Osteocyte (in vitro differentiated cells): ENCODE data around the gene RBMS3. TPM values are rescaled to one million over a fixed set of nuclear protein-coding genes. Genes with fewer than 3 reads are reported as not detected.
A peak's percentile ranks its signal among the peaks of the same experiment; 100 is the strongest.

Source experiments
- DNase-seq: peaks from one replicate; pipeline ENCODE4 v3.0.0; 2021; ENCODE audit warnings: mixed read lengths; ENCODE audit not compliant: unreplicated experiment; ENCODE audit errors: extremely low spot score
- H3K27ac Mint-ChIP-seq: one replicate; pipeline ENCODE4 v1.8.0; 2021; ENCODE audit warnings: mild to moderate bottlenecking, mixed read lengths; ENCODE audit not compliant: unreplicated experiment
- H3K27me3 Mint-ChIP-seq: one replicate; pipeline ENCODE4 v1.8.0; 2021; ENCODE audit warnings: mixed read lengths; ENCODE audit not compliant: unreplicated experiment
- H3K36me3 Mint-ChIP-seq: one replicate; pipeline ENCODE4 v1.8.0; 2021; ENCODE audit warnings: mixed read lengths; ENCODE audit not compliant: unreplicated experiment
- H3K4me1 Mint-ChIP-seq: one replicate; pipeline ENCODE4 v1.8.0; 2021; ENCODE audit warnings: mixed read lengths; ENCODE audit not compliant: unreplicated experiment
- H3K4me3 Mint-ChIP-seq: one replicate; pipeline ENCODE4 v1.8.0; 2021; ENCODE audit warnings: mild to moderate bottlenecking, moderate library complexity, mixed read lengths; ENCODE audit not compliant: unreplicated experiment
- H3K9me3 Mint-ChIP-seq: one replicate; pipeline ENCODE4 v1.8.0; 2021; ENCODE audit warnings: mixed read lengths; ENCODE audit not compliant: unreplicated experiment
- CTCF ChIP-seq: fragments of 200-600 bp; sonication (generic); IDR thresholded peaks from 2 replicates; pipeline ENCODE4 v1.5.0; 2021; ENCODE audit warnings: antibody characterized with exemption, mild to moderate bottlenecking, moderate library complexity
- total RNA-seq: library from RNA; stranded (reverse); gene quantifications from 2 replicates; pipeline ENCODE4 v1.2.1, GENCODE V29; 2021

Gene RBMS3
- total RNA-seq, 1 donor from 2014 or later = 64.2 TPM

DNA sequence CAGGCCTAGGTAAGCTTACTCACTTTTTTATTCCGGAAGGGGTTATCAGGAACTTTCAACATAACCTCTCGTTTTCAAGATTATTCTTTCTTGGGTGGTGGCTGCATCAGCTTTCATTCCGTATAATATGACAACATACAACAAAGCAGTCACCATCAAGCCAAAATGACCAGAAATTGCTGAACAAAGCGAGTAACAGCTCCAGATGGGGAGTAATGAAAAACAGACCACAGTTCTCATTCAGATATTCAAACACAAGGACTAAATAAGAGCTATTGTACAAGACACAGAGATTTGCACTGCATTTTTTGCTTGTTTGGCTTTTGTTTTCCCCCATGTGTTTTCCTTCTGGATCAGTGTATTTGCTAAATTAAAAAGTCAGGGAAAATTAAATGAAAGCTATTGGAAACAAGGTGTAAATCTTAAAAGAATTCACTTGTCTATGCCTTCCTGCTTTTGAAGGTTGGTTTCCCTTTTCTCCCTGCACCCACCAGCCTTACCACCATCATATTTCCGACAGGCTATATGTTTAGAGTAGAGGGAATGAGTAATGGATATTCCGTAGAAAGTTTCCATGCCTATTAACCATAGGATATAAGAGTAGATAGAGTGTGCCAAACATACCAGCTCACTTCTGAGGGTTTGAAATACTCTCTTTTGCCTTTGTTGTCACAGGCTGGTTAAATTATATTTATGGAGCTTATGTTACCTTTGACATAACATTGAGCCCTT is 213.6 kb downstream of the RBMS3 start:
- DNase-seq = no peak
- no peaks in the 10 kb centered on the region for H3K27me3 Mint-ChIP-seq
- no peak overlapping the region for H3K4me3 Mint-ChIP-seq
- H3K4me1 Mint-ChIP-seq = peaks cover 21% of the 10 kb centered on the region
- no peak for TF ChIP-seq CTCF
- peaks cover 4% of the 10 kb centered on the region for H3K9me3 Mint-ChIP-seq
- H3K36me3 Mint-ChIP-seq = peaks cover 12% of the 10 kb centered on the region
- peak overlapping the region; percentile 53 for H3K27ac Mint-ChIP-seq

DNA sequence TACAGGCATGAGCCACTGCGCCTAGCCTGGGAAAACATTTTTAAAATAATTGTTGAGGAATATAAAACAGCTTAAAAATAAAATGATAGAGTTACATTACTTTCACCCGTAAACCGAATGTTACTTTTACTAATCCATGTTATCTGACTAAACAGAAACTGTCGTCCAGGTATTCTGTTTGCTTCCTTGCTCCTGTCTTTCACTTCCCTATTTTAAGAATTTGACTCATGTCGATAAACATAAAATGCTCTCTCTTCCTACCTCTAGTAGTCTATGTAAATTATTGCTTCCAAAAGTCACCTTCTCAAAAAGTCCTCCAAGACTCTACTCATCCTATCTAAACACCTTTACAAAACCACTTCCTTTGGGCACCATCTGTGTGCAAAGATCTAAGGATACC is 216.4 kb downstream of the RBMS3 start:
- Mint-ChIP-seq H3K4me3 (no peak overlapping the region), H3K9me3 (peaks cover 1% of the 10 kb centered on the region), H3K4me1 (peaks cover 18% of the 10 kb centered on the region), H3K36me3 (peaks cover 8% of the 10 kb centered on the region), H3K27me3 (no peaks in the 10 kb centered on the region), H3K27ac (no peak overlapping the region)
- DNase-seq = no peak
- no peak for TF ChIP-seq CTCF

- Mint-ChIP-seq H3K27me3 (no peaks in the 10 kb centered on the region), H3K27ac (no peak overlapping the region), H3K4me3 (no peak overlapping the region), H3K9me3 (peaks cover 10% of the 10 kb centered on the region), H3K4me1 (peaks cover 26% of the 10 kb centered on the region), H3K36me3 (peaks cover 17% of the 10 kb centered on the region)
- TF ChIP-seq CTCF = no peak
- DNase-seq = no peak
These were observed 221.9 kb downstream of the RBMS3 start for GRCh38 chr3:29502771-29503170.

DNA sequence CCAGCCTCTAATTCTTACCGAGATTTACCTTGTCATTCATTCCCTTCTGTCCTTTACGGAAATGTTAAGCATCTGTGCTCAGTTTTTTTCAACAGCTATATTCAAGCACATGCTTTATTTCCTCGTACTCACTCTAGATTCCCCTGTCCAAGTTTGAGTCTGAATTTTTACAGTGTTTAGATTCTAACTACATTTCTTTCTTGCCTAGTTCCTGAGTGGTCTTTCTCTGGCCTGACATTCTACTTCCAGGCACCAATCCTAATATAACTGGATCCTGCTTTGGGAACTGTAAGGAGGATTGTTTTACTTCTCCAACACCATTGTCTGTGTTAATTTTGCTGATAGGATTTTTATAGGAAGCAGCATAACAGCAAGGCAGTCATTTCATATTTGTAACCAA is 222.4 kb downstream of the RBMS3 start:
- H3K27me3 Mint-ChIP-seq = no peaks in the 10 kb centered on the region
- TF ChIP-seq CTCF = no peak
- H3K36me3 Mint-ChIP-seq = peaks cover 17% of the 10 kb centered on the region
- no peak for DNase-seq
- H3K9me3 Mint-ChIP-seq = peaks cover 10% of the 10 kb centered on the region
- no peak overlapping the region for H3K4me3 Mint-ChIP-seq
- H3K4me1 Mint-ChIP-seq = peaks cover 26% of the 10 kb centered on the region
- no peak overlapping the region for H3K27ac Mint-ChIP-seq

DNA sequence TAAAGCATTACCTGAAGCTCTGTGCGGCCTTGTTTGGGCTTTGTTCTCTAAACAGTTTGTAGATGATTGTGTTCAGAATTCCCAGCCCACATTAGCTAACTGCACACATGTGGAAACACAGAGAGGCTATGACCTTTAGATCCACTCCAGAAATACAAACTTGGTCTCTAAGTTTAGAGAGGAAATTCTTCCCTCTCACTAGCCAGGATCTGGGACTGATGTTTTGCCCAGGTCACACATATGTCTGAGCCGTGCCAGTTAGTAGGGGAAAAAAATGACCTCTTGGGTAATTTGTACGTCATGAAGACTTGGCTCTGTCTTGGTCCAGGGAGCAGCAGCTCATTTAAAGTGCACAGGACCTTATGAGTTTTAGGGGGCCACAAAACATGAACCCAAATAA is 223.1 kb downstream of the RBMS3 start:
- H3K4me3 Mint-ChIP-seq = no peak overlapping the region
- peak overlapping the region; percentile 29 for H3K27ac Mint-ChIP-seq
- no peak for TF ChIP-seq CTCF
- no peak for DNase-seq
- H3K9me3 Mint-ChIP-seq = peaks cover 10% of the 10 kb centered on the region
- peaks cover 26% of the 10 kb centered on the region for H3K4me1 Mint-ChIP-seq
- H3K36me3 Mint-ChIP-seq = peaks cover 17% of the 10 kb centered on the region
- no peaks in the 10 kb centered on the region for H3K27me3 Mint-ChIP-seq
